GM18861 (cell line): Measurements from ENCODE around the gene CGNL1.

Experiments used
- ATAC-seq: cut with Tn5 transposase; IDR thresholded peaks from one replicate; pipeline ENCODE4 v1.9.1; 2021; ENCODE audit not compliant: unreplicated experiment

CGNL1 gene

DNA sequence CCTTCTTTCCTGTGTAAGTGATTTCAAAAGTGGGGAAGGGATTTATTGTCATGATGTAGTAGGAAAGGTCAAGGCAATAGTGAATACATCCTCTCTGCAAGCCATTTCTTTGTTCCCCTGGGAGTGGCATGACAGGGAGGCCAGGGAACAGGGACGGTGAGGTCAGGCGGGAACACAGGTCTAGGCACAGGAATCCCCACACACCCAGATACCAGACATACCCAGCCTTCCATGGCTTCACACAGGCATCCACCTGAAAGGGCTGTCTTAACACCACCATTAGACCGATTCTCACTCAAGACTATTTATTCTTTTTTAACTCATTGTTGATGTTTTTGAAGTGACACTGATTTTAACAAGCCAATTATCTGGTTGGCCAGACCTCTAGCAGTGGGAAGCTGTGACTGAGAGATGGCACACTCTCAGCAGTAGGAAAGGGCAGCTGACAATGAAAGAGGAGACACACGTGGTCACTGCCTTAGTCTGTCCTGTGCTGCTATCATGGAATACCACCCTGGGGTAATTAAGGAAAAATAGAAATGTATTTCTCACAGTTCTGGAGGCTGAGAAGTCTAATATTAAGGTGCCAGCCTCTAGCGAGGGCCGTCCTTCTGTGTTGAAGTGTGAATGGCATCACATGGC lies 140.8 kb downstream of the CGNL1 start:
- ATAC-seq, result no peak

DNA sequence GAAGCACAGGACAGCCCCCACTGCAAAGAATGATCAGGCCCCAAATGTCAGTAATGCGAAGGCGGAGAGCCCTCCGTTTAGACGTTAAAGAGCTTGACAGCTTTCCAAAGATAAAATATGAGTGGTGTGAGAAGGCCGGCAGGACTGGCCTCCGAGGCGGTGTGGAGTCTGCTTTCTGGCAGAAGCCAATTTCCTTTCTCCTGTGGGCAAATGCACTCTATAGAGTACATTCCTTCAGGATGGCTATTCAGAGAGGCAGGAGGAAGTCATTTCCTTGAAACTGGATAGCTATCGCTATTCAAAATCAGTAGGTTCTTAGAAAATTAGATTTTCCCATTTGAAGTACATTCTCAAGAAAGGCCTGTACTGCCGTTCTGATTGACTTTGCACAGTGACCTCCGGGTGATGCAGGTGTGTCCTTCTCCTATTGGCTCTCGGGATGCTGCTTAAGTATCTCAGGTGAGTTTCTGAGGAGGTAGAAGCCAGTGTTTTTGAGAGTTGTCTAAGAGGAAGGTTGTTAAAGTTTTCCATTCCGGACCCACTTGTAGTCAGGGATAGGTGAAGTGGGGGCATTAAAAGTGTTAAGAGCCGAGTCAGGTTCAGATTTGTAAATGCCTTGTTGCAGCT lies 142.6 kb downstream of the CGNL1 start:
- ATAC-seq, result no peak

DNA sequence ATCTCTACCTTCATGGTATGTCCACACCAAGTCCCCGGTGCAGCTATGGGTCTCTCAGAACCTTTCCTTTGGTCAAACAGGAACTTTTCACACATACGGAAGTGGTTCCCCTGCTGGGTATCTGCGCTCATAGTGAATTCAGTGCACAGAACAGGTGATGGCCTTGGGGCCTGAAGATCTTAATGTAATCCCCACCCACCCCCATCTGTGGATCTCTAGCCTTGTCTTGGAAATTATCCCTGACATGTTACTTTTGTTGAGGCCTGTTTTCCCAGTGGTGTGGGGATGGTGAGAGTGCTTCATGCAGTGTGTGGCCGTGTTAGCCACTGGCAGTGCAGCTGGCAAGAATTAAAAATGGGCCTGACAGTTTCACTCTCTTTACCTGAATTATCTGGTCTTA lies 143.5 kb downstream of the CGNL1 start:
- ATAC-seq, result no peak

DNA sequence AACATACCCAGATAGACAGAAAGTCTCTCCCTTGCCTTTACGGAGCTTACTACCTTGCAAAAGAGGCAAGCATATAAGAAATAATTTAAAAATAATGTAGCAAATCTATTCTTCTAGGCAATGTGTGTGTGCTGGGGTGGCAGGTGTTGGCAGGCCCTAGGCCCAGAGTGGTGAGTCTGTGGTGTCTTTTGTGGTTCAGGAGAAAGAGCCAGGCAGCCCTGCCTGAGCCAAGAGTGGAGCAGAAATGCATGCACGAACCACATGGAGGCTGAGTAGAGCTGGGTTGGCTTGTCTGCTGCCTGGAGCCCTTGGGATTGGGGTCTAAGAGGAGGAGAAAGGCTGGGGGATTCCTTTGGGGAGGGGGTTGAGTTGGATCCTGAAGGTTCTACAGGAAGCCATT lies 145.2 kb downstream of the CGNL1 start:
- ATAC-seq, result no peak

DNA sequence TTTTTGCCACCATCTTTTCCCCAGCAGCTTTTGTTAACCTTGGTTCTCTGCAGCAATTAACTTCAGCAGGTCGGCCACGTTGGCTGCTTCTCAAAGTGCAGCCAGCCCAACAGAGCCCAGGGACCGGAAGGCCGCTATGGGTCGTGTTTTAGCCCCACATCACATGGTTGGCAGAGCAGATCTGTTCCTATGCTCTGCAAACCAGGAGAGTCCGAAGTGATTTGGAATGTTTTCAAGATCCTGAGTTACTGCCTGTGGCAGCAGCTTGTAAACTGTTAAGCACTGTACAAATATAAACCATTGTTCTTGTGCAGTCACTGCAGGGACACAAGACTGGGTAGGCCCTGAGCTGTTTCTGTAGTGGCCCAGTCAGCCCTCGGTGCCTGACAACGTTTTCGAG lies 145.8 kb downstream of the CGNL1 start:
- ATAC-seq, result no peak

DNA sequence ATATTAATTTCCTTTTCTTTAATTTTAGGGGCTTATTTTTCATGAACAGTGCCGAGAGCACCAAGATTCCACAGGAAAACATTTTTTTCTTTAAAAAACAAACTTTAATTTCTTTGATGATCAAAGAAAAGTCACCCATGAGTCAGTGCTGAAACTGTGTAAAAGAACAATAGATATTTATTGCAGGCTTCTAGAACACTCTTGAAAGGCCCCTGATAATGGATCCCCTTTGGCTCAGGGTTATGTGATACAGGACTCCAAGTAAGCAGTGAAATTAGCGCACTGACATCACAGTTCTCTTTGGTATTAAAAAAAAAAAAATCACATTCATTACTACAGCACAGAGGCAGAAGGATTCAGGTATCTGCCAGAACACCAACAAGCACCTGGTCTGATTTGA lies 149.3 kb downstream of the CGNL1 start:
- ATAC-seq, result no peak

DNA sequence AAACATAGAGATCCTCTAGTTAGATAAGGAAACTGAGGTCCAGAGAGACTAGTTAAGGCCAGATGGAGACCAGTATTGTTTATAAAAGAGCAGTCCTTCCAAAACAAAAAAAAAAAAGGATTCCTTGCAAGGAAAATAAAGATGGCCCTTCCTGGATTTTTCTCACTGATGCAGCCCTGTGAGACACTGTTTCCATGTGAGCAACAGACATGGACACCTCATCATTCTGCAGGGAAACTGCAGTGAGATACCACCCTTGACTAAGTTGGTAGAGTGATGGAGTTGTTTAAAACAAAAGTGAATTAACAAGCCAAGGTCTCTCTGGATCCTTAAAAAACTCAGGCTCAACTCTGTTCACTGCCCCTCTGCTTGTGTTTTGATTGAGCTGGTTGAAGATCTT lies 149.8 kb downstream of the CGNL1 start:
- no peak for ATAC-seq

DNA sequence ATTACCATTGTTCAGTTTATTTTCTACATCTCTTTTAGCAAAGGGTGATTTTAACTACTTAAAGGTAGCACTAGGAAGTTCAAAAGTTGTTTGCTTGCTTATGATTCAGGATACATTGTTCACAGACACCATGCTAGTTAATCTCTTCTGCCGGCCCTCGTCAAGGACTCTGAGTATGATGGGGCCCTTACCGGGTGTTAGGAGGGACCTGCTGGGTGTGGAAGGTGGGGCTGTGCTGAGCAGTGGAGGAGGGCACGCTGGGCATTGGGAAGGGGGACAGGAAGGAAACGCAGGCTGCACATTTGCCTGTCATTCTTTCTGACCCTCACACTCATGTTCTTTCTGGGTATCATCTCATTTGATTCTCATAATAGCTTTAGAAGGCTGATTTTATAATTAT lies 150.3 kb downstream of the CGNL1 start:
- no peak for ATAC-seq

DNA sequence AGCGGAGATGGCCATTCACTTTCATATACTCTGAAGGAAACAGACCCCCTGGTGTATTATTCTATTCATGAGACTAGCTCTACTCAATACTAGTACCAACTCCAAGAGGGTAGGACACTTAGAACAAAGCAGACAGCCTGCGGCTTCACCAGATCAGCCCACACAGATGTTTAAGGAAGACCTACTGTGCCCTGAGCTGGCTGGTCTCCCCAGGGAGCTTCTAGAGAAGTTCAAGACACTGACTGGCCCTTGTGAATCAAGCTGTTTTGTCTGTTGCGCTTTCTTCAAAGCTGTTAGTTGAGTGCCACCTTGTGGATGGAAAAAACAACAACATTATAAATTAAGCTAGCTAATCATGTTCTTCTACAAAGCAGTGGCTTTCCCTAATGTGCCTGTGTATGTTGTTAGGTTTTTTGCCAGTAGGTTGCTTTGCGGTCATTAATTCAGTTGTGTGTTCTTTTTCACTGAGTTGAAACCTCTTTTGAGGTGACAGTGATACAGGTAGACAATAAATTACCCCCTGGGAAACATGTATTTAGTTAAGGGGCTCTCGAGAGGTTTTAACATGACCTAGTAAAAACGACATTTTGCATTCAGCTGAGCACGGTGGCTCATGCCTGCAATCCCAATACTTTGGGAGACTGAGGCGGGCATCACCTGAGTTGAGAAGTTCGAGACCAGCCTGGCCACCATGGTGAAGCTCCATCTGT lies 151.2 kb downstream of the CGNL1 start:
- ATAC-seq, result peak; percentile 72

DNA sequence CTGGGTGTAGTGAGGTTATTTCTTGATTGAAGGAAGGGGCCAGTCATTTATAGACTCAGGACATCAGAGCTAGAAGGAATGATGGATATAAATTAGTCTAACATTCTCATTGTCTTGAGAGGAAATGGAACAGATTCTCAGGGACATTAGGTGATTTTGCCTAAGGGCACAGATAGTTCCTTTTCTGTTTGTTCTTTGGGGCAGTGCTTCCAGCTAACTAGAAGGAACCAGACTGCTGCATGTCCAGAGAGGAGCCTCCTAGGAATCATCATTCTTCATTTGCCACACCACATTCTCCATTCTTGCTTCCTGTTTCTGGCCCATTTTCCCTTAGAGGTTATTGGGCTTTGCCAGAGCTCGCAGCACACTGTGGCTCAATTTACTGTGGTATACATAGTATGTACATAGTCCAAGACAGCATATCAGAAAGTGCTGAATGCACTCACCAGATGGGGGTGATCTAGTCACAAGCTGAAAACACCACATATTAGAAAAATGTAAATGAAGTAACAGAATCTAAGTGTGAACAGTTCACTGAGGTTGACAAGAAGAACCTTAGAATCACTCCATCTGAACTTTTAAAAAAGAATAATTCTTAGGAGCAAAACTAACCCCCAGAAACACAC lies 152.7 kb downstream of the CGNL1 start:
- no peak for ATAC-seq

DNA sequence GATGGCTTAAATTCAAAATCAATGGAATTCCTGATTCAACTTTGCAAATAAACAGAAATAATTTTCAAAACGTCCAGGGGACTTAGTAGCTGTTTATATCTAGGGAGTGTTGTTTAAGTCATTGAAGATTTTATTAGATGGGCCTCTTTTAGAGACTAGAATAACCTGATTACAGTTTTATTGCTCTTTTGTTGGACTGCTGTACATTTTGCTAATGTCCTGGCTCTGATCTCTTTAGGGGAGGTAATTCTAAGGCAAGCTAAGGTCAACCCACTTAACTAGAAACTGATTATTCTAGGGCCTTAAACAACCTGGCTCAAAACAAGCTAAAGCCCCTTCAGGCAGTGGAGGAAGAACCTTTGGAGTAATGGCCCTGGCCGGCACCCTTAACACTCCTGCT lies 153.4 kb downstream of the CGNL1 start:
- no peak for ATAC-seq

DNA sequence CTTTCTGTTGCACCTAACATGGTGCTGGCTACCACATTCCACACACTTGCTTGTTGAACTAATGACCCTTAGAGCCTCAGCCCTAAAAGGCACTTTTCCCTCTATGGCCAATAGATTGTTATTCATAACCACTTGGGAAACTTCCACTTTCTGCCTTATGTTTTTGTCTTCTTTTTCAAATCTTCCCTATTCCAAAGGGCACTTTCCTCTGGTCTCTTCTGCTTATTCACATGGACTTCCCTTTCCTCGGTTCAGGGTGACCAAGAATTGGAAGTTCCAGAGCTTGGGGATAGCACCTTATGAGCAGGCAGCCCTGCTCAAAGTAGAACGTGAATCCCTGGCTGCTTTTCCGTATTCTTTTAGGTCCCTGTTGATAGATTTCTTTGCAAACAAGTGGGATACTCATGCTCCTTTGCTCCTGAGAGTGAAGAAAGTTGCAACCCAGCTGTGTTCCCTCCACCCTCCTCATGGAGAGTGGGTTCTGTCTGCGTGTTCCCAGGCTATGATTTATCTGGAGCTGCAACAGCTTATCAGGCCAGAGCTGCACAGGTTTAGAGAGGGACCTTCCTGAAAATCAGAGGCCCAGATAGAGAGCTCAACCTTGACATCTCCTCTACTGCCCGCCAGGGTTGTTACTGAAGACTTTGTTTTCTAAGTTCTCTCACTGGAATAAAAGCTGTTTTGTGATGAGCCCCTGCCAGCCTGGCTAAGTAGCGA lies 156.6 kb downstream of the CGNL1 start:
- no peak for ATAC-seq

DNA sequence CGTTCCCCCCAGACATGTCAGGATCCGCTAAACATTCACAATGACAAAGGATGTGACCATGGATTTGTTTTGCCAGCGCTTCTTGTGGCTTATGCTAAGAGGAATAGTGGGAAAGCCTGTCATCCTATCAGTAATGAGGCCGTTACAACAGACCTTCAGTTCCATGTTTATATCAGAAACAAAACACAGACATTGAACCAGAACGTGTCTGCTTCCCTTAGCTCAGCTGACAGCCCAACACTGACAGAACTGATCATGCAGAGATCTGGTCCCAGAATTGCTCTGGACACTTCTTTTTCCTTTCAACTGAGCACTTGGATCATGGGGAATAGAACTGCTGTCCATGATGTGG lies 157.1 kb downstream of the CGNL1 start:
- no peak for ATAC-seq

DNA sequence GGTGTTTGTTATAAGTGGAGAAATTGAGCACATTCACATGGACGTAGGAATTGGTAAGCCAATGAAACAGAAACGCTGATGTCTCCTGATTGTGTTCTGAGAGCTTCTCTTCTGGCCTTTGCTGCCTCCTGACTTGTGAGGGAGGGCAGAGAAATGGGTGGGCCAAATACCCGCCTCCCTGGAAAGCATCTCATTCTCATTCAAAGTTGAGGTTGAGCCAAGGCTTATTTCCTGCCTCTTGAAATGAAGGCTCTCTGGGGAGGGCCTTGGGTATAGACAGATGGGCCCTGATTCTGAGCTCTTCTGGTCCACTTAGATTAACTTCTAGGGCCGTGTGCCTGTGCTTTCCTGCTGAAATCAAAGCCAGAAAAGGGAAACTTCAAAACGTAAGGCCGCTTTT lies 158.0 kb downstream of the CGNL1 start:
- no peak for ATAC-seq

DNA sequence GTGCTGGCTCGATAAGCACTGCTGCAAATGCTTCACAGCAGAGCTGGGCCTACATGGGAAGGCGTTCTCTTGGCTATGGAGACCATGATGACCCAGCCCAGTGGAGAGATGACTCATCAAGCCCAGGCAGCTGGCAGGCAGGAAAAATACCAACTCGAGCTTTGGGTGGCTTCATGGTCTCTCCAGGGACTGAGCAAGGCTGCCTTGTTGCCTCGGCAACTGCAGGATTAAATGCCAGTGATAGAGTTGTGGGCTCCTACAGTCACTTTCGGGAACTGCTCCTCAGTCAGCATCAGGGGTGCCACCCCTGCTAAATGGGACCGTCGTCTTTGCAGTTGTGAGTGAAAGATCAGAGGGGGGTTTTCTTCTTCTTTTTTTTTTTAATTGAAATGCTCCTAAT lies 160.8 kb downstream of the CGNL1 start:
- no peak for ATAC-seq

DNA sequence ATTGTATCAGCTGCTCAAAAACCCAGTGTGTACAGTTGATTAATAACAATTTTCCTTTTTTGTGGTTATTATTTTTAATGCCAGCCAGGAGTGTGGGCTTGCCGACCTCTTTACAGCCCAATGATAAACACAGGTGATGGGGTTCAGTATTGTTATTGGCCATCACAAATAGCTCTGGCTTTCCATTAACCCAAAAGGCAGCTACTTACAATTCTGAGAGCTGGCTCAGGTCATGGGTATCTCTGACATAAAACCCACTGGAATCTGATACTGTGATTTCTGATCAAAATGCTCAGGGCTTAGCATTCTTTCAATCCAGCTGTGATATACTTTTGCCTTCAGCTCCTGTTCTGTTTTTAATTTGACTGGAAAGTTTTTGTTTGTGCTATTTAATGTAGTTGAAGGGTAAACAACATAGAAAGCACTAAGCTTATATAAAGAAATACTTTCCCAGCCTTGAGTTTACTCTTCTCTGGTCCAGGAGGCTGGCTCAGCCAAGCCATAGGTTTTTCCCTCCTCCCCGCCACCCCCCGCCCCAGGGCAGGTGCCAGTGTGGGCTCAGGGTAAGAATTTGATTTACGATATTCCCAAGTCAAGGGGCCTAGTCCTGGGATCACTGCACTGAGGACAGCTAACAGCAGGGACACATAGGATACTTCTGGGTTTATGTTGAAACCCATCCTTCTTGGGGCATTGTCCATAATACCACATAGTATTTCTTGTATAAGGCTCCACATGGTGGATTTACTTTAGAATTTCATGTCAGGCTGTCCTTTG lies 161.4 kb downstream of the CGNL1 start:
- no peak for ATAC-seq

DNA sequence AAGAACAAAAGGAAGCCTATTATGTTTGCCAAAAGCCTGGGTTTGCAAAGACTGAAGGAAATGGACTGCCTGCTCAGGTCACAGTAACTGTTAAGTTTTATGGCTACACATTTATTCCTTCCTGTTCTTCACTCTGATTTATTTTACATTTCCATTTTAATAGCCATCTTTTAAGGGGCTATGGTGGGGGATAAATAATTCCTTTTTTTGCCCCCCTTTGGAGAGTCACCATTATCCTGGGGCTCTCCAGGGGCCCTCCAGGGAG lies 161.9 kb downstream of the CGNL1 start:
- ATAC-seq, result no peak

DNA sequence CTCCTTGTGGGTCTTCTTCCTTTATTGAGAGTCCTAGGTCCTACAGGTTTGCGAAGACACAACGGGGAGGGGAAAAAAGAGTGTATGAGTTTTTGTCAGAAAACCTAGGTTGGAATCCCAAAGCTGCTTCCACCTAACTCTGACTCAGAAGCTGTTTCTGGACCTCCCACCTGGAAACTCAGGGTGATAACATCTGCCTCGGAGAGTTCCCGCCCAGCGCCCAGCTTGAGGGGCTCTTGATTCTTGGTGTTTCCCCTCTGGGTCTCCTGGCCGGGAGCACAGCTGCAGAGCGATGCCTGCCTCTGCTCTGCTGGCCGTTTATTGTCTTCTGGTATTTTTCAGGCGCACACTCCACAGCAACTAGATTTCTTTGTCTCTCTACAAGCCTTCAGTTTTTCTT lies 162.5 kb downstream of the CGNL1 start:
- no peak for ATAC-seq

DNA sequence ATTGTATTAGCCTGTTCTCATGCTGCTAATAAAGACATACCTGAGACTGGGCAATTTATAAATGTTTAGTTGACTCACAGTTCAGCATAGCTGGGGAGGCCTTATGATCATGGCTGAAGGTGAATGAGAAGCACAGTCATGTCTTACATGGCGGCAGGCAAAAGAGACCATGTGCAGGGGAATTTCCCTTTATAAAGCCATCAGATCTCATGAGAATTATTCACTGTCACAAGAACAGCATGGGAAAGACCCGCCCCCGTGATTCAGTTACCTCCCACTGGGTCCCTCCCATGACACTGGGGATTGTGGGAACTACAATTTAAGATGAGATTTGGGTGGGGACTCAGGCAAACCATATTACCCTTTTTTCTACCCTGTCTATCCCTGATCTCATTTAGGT lies 163.9 kb downstream of the CGNL1 start:
- ATAC-seq, result no peak

DNA sequence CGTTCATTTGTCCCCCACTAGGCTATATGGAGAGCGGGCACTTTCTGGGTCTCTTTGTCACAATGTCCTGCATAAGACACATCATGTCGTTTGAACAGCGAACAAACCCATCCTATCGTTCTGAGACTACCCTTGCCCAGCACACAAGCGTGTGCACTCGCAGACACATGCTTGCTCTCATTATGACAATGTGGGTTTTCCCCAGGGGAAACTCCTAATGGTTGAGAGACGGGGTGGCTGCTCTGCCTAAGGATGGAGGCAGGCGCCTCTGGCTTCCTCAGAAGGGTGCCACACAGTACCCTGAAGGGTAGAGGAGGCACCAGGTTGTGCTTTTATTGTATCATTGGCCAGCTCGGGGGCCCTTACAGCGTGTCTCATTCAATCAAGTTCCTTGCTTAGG lies 164.4 kb downstream of the CGNL1 start:
- ATAC-seq, result peak; percentile 86

DNA sequence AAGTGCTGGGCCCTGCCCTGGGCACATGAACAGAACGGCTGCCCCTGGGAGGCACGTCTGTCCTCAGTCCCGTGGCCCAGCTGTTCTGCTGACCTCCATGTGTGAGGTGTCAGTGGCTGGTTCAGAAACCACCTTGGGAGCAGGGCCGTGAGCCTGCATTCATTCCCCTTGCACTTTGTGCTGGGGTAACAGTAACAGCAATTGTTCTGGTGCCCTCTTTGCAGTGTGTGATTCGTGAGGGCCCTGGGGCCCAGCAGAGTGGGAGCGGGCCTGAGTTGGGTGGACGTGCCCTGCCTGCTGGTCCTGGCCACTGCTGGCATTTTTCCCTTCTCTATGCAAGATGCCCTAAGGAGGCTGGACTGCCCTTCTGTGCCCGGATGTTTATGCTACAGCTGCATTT lies 165.0 kb downstream of the CGNL1 start:
- no peak for ATAC-seq
